GM12872 (cell line): ENCODE measurements around the gene CTBS.

Experiments
- TF ChIP-seq, protein P1 (sequence below): IDR thresholded peaks from 3 replicates; pipeline ENCODE4 v1.5.1; 2011; ENCODE audit warnings: low read depth, mild to moderate bottlenecking, low read length, moderate library complexity; ENCODE audit not compliant: insufficient read depth

CTBS gene

DNA sequence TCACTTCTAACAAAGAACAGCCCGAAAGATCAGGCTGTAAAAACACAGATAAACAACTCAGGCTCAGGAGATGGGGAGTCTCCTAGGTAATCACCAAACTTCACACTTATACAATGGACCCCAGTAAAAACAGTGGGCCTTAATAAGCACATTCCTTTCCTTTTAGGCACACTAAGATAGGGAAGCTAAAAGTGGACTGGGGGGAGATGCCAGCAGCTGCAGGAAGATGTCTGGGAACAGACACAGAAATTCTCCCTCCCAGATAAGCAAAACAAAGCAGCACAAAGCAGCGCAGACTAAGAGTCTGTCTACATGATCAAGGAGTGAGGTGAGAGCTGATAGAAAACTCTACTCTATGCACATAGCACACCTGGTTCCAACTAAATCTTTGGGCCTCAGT is 29.0 kb upstream of the CTBS start:
- TF ChIP-seq, protein P1, sequence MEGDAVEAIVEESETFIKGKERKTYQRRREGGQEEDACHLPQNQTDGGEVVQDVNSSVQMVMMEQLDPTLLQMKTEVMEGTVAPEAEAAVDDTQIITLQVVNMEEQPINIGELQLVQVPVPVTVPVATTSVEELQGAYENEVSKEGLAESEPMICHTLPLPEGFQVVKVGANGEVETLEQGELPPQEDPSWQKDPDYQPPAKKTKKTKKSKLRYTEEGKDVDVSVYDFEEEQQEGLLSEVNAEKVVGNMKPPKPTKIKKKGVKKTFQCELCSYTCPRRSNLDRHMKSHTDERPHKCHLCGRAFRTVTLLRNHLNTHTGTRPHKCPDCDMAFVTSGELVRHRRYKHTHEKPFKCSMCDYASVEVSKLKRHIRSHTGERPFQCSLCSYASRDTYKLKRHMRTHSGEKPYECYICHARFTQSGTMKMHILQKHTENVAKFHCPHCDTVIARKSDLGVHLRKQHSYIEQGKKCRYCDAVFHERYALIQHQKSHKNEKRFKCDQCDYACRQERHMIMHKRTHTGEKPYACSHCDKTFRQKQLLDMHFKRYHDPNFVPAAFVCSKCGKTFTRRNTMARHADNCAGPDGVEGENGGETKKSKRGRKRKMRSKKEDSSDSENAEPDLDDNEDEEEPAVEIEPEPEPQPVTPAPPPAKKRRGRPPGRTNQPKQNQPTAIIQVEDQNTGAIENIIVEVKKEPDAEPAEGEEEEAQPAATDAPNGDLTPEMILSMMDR = no peak

DNA sequence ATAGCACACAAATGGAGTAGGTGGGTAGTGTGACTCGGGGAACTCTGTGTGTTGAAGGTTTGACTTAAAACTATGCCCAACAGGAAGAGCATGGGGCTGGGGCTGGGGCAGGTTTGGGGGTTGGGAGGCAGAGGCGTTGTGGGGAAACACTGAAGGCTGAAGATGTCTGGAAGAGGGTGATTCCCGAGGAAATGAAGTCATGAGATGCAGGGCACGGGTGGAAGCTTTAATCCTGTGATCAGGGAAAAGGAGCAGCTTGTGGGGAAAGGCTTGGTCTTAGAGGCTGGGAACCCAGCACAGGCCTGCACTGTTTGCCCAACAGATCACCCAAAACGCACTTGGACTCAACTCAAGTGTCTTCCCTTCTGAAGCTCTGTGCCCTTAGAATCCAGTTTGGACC is 26.6 kb upstream of the CTBS start:
- TF ChIP-seq, protein P1 = no peak

DNA sequence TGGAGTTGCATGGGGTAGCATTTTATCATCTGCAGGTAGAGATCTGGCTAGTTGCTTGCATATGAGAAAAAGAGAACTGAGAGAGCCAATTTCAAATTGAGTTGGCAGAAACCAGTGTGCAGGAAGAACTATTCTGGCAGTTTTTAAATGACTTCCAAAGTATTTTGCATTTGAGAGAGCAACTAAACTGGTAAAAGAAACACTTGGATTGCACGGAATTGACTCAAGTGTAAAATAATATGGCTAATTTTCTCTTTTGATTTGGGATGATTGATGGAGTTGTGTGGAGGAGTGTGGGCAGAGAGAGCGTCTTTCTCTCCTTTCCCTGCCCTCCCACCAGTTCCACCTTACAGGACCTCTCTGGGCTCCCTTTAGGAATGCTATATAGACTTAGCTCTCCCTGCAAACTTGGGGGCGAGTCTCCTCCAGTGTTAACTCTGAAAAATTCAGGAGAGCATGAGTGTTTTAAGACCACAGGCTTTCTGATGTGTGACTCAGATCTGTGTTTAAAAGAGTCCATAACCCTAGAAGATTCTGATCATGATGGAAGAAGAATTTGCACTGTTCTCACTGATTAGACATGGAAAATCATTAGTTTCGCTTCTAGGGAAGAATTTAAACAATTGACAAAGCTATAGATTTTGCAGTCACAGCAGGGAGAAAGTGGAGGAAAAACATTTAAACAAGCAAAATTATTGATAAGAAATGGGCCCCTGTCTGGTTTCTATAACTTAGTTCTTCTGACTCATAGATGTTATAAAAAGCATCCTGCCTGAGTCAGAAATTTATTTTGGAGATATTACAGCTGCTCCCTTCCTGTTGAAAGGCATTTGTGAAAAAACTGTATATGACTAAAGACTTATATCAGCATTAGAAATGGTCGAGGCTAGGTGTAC is 24.9 kb upstream of the CTBS start:
- TF ChIP-seq, protein P1 = no peak

DNA sequence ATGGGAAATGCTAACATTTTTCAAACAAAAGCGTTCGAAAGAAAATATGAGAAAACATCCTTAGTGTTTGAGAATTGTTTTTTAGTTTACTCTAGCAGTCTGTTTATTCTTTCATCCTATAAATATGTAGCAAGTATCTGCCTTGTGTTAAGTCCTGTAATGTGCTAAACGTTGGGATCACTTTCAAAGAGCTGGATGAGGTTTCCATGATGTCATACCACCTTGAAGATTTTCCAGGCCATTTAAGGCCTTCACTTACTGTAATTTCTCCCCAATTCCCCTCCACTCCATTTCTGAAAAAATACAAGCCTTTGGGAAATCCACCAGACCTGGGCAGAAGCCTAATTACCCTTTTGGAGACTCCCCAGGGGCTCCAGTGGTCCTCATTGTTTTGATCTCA is 24.2 kb upstream of the CTBS start:
- TF ChIP-seq, protein P1 = no peak

DNA sequence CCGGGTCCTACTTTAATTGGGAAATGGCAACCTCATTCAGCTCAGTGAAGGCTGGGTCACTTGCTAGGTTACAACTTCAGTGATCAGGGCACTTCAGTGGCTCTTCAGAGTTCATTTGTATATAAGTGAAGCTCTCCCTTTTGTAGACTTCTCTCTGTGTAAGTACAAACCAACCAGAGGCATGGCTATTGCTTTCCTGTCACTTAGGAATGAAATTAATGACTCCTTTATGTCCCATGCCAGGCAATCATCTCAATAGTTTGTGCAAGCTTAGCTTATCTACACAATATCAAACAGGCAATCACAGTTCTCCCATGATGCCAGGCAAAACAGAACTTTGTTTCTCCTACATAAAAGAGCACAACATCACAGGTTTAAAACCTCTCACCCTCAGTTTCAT is 22.8 kb upstream of the CTBS start:
- TF ChIP-seq, protein P1 = no peak

DNA sequence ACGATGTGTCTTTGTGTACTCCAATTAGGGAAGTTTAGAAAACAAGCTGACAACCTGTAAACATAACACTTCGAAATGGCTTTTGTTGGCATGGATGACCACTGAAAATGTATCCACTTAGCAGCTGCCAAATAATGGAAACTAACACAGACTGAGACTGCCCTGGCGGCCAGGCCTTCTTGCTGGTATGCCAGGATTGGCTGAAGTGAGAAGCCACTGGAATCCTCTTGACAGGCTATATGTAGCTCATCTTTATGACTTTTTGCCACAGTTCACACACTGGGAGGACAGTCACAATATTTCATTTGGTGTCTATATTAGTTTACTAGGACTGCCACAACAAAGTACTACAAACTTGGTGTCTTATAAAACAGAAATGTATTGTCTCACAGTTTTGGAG is 12.9 kb upstream of the CTBS start:
- TF ChIP-seq, protein P1 = no peak

DNA sequence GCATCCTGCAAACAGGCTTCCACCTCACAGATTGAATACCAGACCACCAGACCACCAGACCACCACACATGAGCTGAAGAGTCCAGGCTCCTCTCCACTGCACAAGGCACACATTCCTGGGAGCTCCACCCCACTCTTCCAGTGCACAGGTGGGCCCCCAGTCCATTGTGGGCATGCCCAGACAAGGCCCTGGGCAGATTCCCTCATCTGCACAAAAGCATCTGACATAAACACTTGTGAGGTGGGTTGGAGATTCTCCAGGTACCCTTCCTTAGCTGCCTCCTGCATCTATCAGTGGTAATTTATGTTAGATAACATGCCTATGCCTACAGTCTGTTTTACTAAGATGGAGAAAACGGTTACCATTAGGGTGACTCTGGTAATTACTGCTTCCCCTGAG is 11.6 kb upstream of the CTBS start:
- TF ChIP-seq, protein P1 = no peak
